Measurements from ENCODE around the gene UBD. TPM values are rescaled to one million over a fixed set of nuclear protein-coding genes. Genes with fewer than 3 reads are reported as not detected.

UBD gene
- total RNA-seq, result 0.13 TPM in 1 of 2 replicates, not detected in the other

GRCh38 chr6:29559524-29560287 is at the start of gene UBD:
Gene UBD (minus strand): TSS chr6:29559732. CDS start chr6:29559701, 31 bp downstream.

GRCh38 chr6:29584821-29585220 is 25.3 kb upstream of the UBD start, which contains the start of gene OR2H2:
Gene OR2H2 (plus strand): TSS chr6:29585121. CDS start chr6:29587945, 2,824 bp downstream.

Other genes with a start within 250 kb of the UBD start
- gene OR5V1, start 190.9 kb downstream of the UBD start, total RNA-seq, result not detected in 2 replicates
- gene OR12D3, start 184.4 kb downstream of the UBD start, total RNA-seq, result not detected in 2 replicates
- not detected in 2 replicates for gene OR12D2, start 164.1 kb downstream of the UBD start, total RNA-seq
- not detected in 2 replicates for gene OR12D1, start 144.8 kb downstream of the UBD start, total RNA-seq
- gene OR10C1, start 120.4 kb downstream of the UBD start, total RNA-seq, result not detected in 2 replicates
- not detected in 2 replicates for gene OR11A1, start 102.7 kb downstream of the UBD start, total RNA-seq
- not detected in 2 replicates for gene OR2H1, start 102.6 kb downstream of the UBD start, total RNA-seq
- not detected in 2 replicates for gene MAS1L, start 71.8 kb downstream of the UBD start, total RNA-seq
- not detected in 2 replicates for gene OR2H2, start 25.4 kb upstream of the UBD start, total RNA-seq
- 4.0 and 12.3 TPM in 2 replicates for gene GABBR1, start 73.5 kb upstream of the UBD start, total RNA-seq
- gene MOG, start 97.4 kb upstream of the UBD start, total RNA-seq, result not detected in 2 replicates
- 0.65 TPM in 1 of 2 replicates, not detected in the other for gene ZFP57, start 121.4 kb upstream of the UBD start, total RNA-seq
- 0.16 and 3.4 TPM in 2 replicates for gene HLA-F, start 163.7 kb upstream of the UBD start, total RNA-seq

Measured in epithelial cell of alveolus of lung (primary cell).